GM23338 (cell line): ENCODE data around the gene BBX. TPM values are rescaled to one million over a fixed set of nuclear protein-coding genes. Genes with fewer than 3 reads are reported as not detected.

Experiments
- ATAC-seq: fragments of 200-7000 bp; cut with Tn5 transposase; 3 replicates; pipeline ENCODE4 v1.9.1; 2020
- DNase-seq: peaks from one replicate; pipeline ENCODE4 v3.0.0-alpha.2; 2015; ENCODE audit warnings: low spot score
- H2AFZ ChIP-seq: fragments of 200-600 bp; sonication (generic); 2 replicates; pipeline ENCODE4 v1.8.0; 2016; ENCODE audit warnings: antibody characterized with exemption, mild to moderate bottlenecking, moderate library complexity
- H3F3A ChIP-seq: fragments of 200-600 bp; sonication (generic); replicated peaks from 2 replicates; pipeline ENCODE4 v1.8.0; 2017; ENCODE audit warnings: antibody characterized with exemption, mixed run types, low read depth
- H3K27ac ChIP-seq: fragments of 200-600 bp; sonication (generic); 2 replicates; pipeline ENCODE4 v1.6.1; 2016; ENCODE audit warnings: low read depth
- H3K27me3 ChIP-seq: fragments of 200-600 bp; sonication (generic); 2 replicates; pipeline ENCODE4 v1.8.0; 2016; ENCODE audit warnings: mild to moderate bottlenecking, mixed run types, moderate library complexity; ENCODE audit not compliant: insufficient read depth
- H3K36me3 ChIP-seq: fragments of 200-600 bp; sonication (generic); 2 replicates; pipeline ENCODE4 v1.8.0; 2016; ENCODE audit warnings: mild to moderate bottlenecking; ENCODE audit not compliant: insufficient read depth
- H3K4me1 ChIP-seq: fragments of 200-600 bp; sonication (generic); 2 replicates; pipeline ENCODE4 v1.8.0; 2016; ENCODE audit warnings: mild to moderate bottlenecking, moderate library complexity; ENCODE audit not compliant: insufficient read depth
- H3K4me2 ChIP-seq: fragments of 200-600 bp; sonication (generic); 2 replicates; pipeline ENCODE4 v1.7.1; 2017; ENCODE audit warnings: mixed run types
- H3K4me3 ChIP-seq: fragments of 200-600 bp; sonication (generic); 2 replicates; pipeline ENCODE4 v1.6.1; 2016; ENCODE audit warnings: mixed run types
- H3K79me2 ChIP-seq: fragments of 200-600 bp; sonication (generic); replicated peaks from 2 replicates; pipeline ENCODE4 v1.8.0; 2017; ENCODE audit warnings: mild to moderate bottlenecking; ENCODE audit not compliant: insufficient read depth
- H3K9me2 ChIP-seq: fragments of 200-600 bp; sonication (generic); 2 replicates; pipeline ENCODE4 v1.8.0; 2017; ENCODE audit not compliant: insufficient read depth
- H4K20me1 ChIP-seq: fragments of 200-600 bp; sonication (generic); replicated peaks from 2 replicates; pipeline ENCODE4 v1.8.0; 2017; ENCODE audit warnings: mild to moderate bottlenecking; ENCODE audit not compliant: insufficient read depth
- H3K27ac Mint-ChIP-seq: 2 replicates; pipeline ENCODE4 v1.8.0; 2020; ENCODE audit warnings: inconsistent platforms, mild to moderate bottlenecking, moderate library complexity, mixed read lengths
- H3K27me3 Mint-ChIP-seq: 3 replicates; pipeline ENCODE4 v1.8.0; 2022; ENCODE audit warnings: low read depth, mild to moderate bottlenecking, moderate library complexity, mixed read lengths, inconsistent platforms; ENCODE audit not compliant: insufficient read depth, poor library complexity
- H3K36me3 Mint-ChIP-seq: 3 replicates; pipeline ENCODE4 v1.8.0; 2021; ENCODE audit warnings: low read depth, mild to moderate bottlenecking, inconsistent platforms, moderate library complexity, mixed read lengths
- H3K4me1 Mint-ChIP-seq: 3 replicates; pipeline ENCODE4 v1.8.0; 2020; ENCODE audit warnings: mild to moderate bottlenecking, inconsistent platforms, mixed read lengths
- H3K4me3 Mint-ChIP-seq: 3 replicates; pipeline ENCODE4 v1.8.0; 2021; ENCODE audit warnings: moderate library complexity, mild to moderate bottlenecking, inconsistent platforms, mixed read lengths
- H3K9me3 Mint-ChIP-seq: 3 replicates; pipeline ENCODE4 v1.8.0; 2020; ENCODE audit warnings: moderate library complexity, mild to moderate bottlenecking, inconsistent platforms, mixed read lengths
- CREB1 ChIP-seq: fragments of 250-450 bp; sonication (Bioruptor Pico); IDR thresholded peaks from 2 replicates; pipeline ENCODE4 v1.5.0; 2020; ENCODE audit warnings: low read depth, mild to moderate bottlenecking, moderate library complexity
- EZH2 ChIP-seq: fragments of 200-600 bp; sonication (generic); IDR thresholded peaks from one replicate; pipeline ENCODE4 v1.8.0; 2017; ENCODE audit warnings: antibody characterized with exemption, mild to moderate bottlenecking, low read depth; ENCODE audit not compliant: unreplicated experiment
- EZH2phosphoT487 ChIP-seq: fragments of 200-600 bp; sonication (generic); IDR thresholded peaks from one replicate; pipeline ENCODE4 v1.8.1; 2018; ENCODE audit warnings: antibody characterized with exemption; ENCODE audit not compliant: unreplicated experiment
- JUNB ChIP-seq: IDR thresholded peaks from one replicate; pipeline ENCODE4 v1.6.1; 2016; ENCODE audit warnings: antibody characterized with exemption; ENCODE audit not compliant: unreplicated experiment
- NANOG ChIP-seq: IDR thresholded peaks from 2 replicates; pipeline ENCODE4 v1.6.1; 2016; ENCODE audit warnings: antibody characterized with exemption, borderline replicate concordance
- POLR2AphosphoS5 ChIP-seq: IDR thresholded peaks from 2 replicates; pipeline ENCODE4 v1.6.1; 2016; ENCODE audit warnings: antibody characterized with exemption, low read depth
- STAT1 ChIP-seq: IDR thresholded peaks from one replicate; pipeline ENCODE4 v1.6.1; 2016; ENCODE audit warnings: antibody characterized with exemption; ENCODE audit not compliant: unreplicated experiment
- ZNF114 ChIP-seq: fragments of 250-450 bp; sonication (Bioruptor Pico); IDR thresholded peaks from 2 replicates; pipeline ENCODE4 v1.5.0; 2020; ENCODE audit warnings: mild to moderate bottlenecking, moderate library complexity
- ZNF331 ChIP-seq: fragments of 250-450 bp; sonication (Bioruptor Pico); IDR thresholded peaks from 2 replicates; pipeline ENCODE4 v1.5.0; 2020; ENCODE audit warnings: low read depth, mild to moderate bottlenecking, moderate library complexity
- polyA plus RNA-seq: library from polyadenylated mRNA; unstranded; fragments of >200 nt; fragmentation: Nextera tagmentation; extraction: Ambion mirVana; gene quantifications from 2 replicates; pipeline ENCODE4 v1.2.1, GENCODE V29; 2016
- total RNA-seq: library from RNA; depleted of rRNA; stranded (reverse); fragments of >200 nt; shearing (Covaris generic); gene quantifications from 2 replicates; pipeline ENCODE4 v1.2.3, GENCODE V29; 2014
- TF ChIP-seq, protein P1 (sequence below), 2 experiments: fragments of 200-600 bp in 1 of 2; sonication (generic) in 1 of 2; conservative IDR thresholded peaks; 2 replicates each; pipeline versions ENCODE4 v1.5.1 to v1.6.1; 2016 to 2017; ENCODE audit warnings: antibody characterized with exemption in 2 of 2, low read depth in 2 of 2, mild to moderate bottlenecking in 2 of 2, moderate library complexity in 1 of 2
- TF ChIP-seq, protein P2 (sequence below): IDR thresholded peaks from one replicate; pipeline ENCODE4 v1.6.1; 2018; ENCODE audit warnings: antibody characterized with exemption; ENCODE audit not compliant: unreplicated experiment
- TF ChIP-seq, protein P3 (sequence below): IDR thresholded peaks from 2 replicates; pipeline ENCODE4 v1.6.1; 2016; ENCODE audit warnings: antibody characterized with exemption

Gene BBX
- total and polyA plus RNA-seq, 2 experiments from 2014 or later: 35.2 to 44.1 TPM

DNA sequence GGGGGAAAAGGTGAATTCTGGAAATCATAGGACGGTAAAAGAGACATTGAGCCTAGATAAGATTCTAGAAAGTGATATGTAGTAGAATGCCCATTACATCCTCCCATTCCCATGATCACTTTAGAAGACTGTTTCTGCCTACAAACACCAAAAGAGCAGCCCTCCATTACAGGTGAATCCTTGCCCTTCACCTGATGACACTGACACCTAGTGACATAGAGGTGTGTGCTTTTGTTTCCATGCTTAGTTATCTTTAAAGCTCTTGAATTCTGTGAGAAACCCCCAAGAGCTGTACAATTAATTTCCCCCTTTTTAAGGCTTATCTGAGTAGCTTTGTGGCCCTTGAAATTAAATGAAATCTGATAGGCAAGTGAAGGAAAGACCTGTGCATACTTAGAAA lies 8.3 kb upstream of the BBX start:
- H3K27ac Mint-ChIP-seq: no peak overlapping the region
- peaks cover 2% of the 10 kb centered on the region for H3K27me3 Mint-ChIP-seq
- no peaks in the 10 kb centered on the region for H3K79me2 ChIP-seq
- 0 out of 2 replicates have a peak overlapping the region, but pooled peaks have one; percentile 38 for H2AFZ ChIP-seq
- no peak overlapping the region for H3K4me2 ChIP-seq
- no peaks in the 10 kb centered on the region for H3K4me1 ChIP-seq
- DNase-seq (peak; percentile 8), ATAC-seq (peak; percentile 37; the same call in 2 of the 3 replicates)
- no peak overlapping the region for H3K27ac ChIP-seq
- H3K4me3 Mint-ChIP-seq: no peak overlapping the region
- H3K9me3 Mint-ChIP-seq: no peaks in the 10 kb centered on the region
- no peaks in the 10 kb centered on the region for H3K27me3 ChIP-seq
- no peaks in the 10 kb centered on the region for H3F3A ChIP-seq
- no peaks in the 10 kb centered on the region for H3K36me3 ChIP-seq
- no peaks in the 10 kb centered on the region for H3K4me1 Mint-ChIP-seq
- H3K9me2 ChIP-seq: no peaks in the 10 kb centered on the region
- no peaks in the 10 kb centered on the region for H3K36me3 Mint-ChIP-seq
- no peak for TF ChIP-seq EZH2phosphoT487
- TF ChIP-seq, protein P1, sequence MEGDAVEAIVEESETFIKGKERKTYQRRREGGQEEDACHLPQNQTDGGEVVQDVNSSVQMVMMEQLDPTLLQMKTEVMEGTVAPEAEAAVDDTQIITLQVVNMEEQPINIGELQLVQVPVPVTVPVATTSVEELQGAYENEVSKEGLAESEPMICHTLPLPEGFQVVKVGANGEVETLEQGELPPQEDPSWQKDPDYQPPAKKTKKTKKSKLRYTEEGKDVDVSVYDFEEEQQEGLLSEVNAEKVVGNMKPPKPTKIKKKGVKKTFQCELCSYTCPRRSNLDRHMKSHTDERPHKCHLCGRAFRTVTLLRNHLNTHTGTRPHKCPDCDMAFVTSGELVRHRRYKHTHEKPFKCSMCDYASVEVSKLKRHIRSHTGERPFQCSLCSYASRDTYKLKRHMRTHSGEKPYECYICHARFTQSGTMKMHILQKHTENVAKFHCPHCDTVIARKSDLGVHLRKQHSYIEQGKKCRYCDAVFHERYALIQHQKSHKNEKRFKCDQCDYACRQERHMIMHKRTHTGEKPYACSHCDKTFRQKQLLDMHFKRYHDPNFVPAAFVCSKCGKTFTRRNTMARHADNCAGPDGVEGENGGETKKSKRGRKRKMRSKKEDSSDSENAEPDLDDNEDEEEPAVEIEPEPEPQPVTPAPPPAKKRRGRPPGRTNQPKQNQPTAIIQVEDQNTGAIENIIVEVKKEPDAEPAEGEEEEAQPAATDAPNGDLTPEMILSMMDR (conservative IDR thresholded peaks at IDR 0.05; ENCODE audit: low read depth in 2 of 2): peak in 1 of 2 experiments; percentile 57; a peak in 2 of 4 replicates
- TF ChIP-seq, protein P2, sequence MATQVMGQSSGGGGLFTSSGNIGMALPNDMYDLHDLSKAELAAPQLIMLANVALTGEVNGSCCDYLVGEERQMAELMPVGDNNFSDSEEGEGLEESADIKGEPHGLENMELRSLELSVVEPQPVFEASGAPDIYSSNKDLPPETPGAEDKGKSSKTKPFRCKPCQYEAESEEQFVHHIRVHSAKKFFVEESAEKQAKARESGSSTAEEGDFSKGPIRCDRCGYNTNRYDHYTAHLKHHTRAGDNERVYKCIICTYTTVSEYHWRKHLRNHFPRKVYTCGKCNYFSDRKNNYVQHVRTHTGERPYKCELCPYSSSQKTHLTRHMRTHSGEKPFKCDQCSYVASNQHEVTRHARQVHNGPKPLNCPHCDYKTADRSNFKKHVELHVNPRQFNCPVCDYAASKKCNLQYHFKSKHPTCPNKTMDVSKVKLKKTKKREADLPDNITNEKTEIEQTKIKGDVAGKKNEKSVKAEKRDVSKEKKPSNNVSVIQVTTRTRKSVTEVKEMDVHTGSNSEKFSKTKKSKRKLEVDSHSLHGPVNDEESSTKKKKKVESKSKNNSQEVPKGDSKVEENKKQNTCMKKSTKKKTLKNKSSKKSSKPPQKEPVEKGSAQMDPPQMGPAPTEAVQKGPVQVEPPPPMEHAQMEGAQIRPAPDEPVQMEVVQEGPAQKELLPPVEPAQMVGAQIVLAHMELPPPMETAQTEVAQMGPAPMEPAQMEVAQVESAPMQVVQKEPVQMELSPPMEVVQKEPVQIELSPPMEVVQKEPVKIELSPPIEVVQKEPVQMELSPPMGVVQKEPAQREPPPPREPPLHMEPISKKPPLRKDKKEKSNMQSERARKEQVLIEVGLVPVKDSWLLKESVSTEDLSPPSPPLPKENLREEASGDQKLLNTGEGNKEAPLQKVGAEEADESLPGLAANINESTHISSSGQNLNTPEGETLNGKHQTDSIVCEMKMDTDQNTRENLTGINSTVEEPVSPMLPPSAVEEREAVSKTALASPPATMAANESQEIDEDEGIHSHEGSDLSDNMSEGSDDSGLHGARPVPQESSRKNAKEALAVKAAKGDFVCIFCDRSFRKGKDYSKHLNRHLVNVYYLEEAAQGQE: no peak
- TF ChIP-seq, protein P3, sequence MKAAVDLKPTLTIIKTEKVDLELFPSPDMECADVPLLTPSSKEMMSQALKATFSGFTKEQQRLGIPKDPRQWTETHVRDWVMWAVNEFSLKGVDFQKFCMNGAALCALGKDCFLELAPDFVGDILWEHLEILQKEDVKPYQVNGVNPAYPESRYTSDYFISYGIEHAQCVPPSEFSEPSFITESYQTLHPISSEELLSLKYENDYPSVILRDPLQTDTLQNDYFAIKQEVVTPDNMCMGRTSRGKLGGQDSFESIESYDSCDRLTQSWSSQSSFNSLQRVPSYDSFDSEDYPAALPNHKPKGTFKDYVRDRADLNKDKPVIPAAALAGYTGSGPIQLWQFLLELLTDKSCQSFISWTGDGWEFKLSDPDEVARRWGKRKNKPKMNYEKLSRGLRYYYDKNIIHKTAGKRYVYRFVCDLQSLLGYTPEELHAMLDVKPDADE: no peak
- H4K20me1 ChIP-seq: no peaks in the 10 kb centered on the region
- H3K4me3 ChIP-seq: no peak overlapping the region

DNA sequence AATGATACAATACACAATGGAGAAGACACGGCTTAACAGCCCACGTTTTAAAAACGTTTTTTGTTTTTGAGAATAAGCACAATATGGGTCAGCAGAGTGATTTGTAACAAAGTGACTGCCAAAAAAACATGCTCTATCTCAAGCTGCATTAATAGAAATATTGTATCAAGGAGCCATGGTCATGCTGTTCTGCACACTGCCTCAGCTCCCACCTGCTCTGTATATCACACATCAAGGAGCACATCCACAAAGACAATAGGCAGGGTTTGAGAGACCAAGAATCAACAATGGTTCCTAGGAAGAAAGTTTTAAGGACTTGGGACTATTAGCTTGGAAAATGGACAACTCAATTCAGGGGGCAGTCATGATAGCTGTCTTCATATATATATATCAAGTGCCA lies 6.3 kb upstream of the BBX start:
- H3K36me3 Mint-ChIP-seq: no peaks in the 10 kb centered on the region
- TF ChIP-seq, protein P3: no peak
- TF ChIP-seq NANOG: no peak
- TF ChIP-seq STAT1: no peak
- TF ChIP-seq EZH2: no peak
- no peak for TF ChIP-seq EZH2phosphoT487
- TF ChIP-seq ZNF331 (CRISPR knock-in tag): no peak
- TF ChIP-seq ZNF114 (CRISPR knock-in tag): no peak
- no peak for TF ChIP-seq CREB1
- TF ChIP-seq POLR2AphosphoS5: no peak
- TF ChIP-seq, protein P1 (conservative IDR thresholded peaks at IDR 0.05; ENCODE audit: low read depth in 2 of 2): no peak
- TF ChIP-seq JUNB: no peak

More for the DNA sequence above, 6.3 kb upstream of the BBX start:
- Mint-ChIP-seq H3K9me3 (no peaks in the 10 kb centered on the region), H3K27ac (no peak overlapping the region), H3K4me1 (no peaks in the 10 kb centered on the region), H3K4me3 (no peak overlapping the region), H3K27me3 (no peaks in the 10 kb centered on the region)
- Histone ChIP-seq H3K4me1 (no peaks in the 10 kb centered on the region), H2AFZ (no peak overlapping the region), H4K20me1 (no peaks in the 10 kb centered on the region), H3K79me2 (no peaks in the 10 kb centered on the region), H3K4me2 (no peak overlapping the region), H3K27ac (no peak overlapping the region), H3F3A (no peaks in the 10 kb centered on the region), H3K27me3 (no peaks in the 10 kb centered on the region), H3K36me3 (no peaks in the 10 kb centered on the region), H3K9me2 (no peaks in the 10 kb centered on the region), H3K4me3 (no peak overlapping the region)
- no peak for DNase-seq
- ATAC-seq: no peak
